ENCODE measurements around the gene RIOK1.

- no peak for TF ChIP-seq CTCF (IDR thresholded peaks at IDR 0.05)
- no peak for TF ChIP-seq POLR2A (IDR thresholded peaks at IDR 0.05)
Observed at GRCh38 chr6:7401075-7401474, 11.5 kb downstream of the RIOK1 start.
